ENCODE results near the gene VPS36.
"Not testable (repeated sequence)": the region's sequence is repeated elsewhere in the genome, so short reads cannot be mapped to it uniquely, and the experiment has no call there.

VPS36 gene

DNA sequence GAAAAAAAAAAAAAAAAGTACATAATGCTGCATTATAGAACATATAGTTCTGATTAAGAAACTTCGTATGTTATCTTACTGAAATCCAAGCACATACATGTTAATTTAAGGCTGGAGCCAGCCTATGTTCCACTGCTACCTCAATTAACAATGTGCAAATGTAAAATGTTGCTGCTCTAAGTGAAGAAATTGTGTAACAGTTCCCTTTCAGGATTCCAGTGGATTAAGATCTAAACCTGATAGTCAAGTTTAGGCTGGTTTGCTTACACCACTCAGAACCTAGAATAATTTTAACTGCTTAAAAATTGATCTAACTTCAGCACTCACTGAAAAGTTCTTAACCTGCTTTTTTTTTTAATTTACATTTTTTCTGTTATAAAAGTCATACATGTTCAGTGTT, 4.2 kb downstream of the VPS36 start:
- DNase-seq (ENCODE audit: low read depth): no peak

DNA sequence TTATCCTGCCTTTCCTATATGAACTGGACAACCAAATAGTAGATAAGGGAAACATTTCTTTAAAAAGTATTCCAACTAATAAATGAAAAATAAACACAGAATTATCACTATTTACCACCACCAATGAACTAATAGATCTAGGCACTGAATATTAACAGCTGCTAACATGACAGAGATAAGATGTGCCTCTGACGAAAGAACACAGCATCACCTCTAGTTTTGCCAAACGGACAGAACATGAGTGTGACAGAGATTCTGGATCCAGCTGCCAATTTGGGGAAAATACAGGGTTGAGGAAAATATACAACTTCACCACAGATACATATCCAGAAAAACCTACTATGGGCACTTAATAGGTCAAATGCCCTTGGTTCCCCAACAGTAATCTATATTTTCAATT, 18.0 kb downstream of the VPS36 start:
- DNase-seq (ENCODE audit: low read depth): no peak

DNA sequence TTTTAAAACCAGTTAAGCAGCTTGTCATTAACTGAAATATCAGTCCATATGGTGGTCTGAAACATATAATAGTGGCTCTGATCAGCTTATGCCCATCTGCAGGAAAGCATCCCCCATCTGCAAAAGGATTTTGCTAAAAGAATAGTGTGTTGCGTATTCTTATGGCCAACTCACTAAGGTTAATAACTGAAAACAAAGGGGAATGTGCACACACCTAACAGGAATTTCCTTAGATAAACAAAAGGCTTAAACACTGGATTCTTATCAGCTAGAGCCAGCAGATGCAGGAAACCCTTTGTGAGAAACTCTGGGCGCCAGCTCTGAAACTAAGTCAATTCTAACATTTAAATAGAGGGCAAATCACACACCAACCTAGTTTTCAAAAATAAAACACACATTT, 22.1 kb downstream of the VPS36 start:
- no peak for DNase-seq (ENCODE audit: low read depth)

DNA sequence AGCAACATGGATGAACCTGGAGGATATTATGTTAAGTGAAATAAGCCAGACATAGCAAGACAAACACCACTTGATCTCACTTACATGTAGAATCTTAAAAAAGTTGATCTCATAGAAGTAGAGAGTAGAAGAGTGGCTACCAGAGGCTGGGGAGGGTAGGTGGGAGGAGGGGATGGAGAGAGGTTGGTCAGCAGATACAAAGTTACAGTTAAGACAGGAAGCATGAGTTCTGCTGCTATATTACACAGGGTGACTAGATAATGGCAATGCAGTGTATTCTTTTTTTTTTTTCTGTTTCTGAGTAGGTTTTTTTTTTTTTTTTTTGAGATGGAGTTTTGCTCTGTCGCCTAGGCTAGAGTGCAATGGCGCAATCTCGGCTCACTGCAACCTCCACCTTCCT, 29.2 kb downstream of the VPS36 start:
- DNase-seq (ENCODE audit: low read depth): no peak

DNA sequence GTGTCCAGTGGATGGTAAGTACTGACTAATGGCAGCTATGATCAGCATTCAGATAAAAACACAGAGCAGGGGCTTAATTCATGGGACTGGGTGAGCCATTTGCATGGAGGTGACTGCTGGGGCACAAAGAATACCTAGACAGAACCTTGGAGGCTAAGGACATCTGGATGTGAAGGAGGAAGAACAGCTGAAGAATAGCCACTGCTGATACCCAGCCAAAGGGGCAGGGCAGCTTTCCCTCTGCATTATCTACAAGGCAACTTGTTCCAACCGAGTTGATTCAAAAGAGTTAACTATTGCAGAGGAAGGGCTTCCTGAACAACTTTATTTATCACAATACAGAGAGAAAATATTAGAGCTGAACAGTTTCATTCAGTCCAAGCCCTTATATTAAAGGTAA, 31.4 kb downstream of the VPS36 start:
- DNase-seq (ENCODE audit: low read depth): no peak

DNA sequence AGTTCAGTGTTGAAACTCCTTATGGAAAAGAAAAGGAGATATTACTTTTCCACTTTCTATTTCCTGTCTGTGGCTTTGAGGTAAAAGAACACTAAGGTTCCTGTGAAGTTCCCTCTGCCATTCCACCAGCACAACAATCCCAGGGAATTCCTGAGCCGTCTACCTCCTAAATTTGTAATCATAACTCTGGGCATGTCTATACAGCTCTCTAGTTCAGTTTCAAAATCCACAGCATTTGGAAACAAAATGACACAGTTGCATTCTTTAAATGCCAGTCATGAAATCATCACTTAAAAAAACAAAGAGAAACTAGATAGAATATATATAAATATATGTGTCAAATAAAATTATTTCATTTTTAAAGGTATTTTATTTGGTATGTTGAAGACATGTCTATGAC, 35.5 kb downstream of the VPS36 start:
- DNase-seq (ENCODE audit: low read depth): no peak

DNA sequence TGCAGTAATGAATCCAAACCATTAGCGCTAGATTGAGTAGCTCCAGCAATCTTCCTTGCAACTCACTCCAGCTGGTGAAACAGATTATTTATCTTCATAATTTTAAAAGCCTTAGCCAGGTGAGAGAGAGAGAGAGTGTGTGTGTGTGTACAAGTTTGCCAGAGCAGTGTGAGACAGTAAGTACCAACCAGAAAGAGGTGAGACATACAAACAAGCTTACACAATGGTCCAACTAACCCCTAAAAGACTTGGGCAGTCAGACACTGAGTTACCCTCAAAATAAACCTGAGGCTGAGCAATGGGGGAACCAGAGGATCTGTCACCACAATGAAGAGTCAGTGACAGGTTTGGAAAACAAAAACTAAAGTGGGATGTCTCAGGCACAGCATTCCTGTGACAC, 36.4 kb downstream of the VPS36 start:
- DNase-seq (ENCODE audit: low read depth): no peak

DNA sequence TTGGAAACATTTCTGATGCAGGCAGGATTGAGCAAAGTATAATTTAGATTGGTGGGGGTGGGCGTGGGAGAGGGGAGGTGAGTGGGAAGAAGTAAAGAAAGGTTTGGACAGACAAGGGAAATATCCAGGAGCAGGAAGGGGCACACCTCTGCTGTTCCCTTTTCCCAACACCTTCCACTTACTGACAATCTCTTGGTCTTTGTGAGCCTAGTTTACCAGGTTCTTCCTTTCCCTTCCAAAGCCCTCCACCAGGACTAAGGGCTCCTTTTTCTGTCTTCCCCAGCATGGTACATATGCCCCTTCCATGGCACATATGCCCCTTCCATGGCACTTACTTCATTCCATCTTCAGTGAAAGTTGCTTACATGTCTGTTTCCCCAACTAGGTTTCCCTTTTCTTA, 38.3 kb downstream of the VPS36 start:
- no peak for DNase-seq (ENCODE audit: low read depth)

DNA sequence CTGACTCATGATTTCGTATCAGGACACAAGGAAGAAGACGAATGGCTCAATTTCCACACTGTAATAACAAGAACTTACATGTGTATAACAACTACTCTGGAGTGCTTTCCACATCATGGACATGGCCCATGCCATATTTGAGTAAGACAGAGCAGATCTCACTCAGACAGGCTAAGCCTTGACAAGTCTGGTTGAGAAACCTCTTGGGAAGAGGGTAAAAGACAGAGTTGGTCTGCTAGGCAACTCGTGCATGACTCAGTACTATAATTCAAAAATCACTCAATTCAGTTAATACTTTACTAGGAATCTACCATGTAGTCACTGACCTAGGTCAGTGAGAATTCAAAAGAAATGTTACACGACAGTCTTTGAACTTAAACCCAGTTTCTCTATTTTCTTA, 38.8 kb downstream of the VPS36 start:
- DNase-seq (ENCODE audit: low read depth): no peak

DNA sequence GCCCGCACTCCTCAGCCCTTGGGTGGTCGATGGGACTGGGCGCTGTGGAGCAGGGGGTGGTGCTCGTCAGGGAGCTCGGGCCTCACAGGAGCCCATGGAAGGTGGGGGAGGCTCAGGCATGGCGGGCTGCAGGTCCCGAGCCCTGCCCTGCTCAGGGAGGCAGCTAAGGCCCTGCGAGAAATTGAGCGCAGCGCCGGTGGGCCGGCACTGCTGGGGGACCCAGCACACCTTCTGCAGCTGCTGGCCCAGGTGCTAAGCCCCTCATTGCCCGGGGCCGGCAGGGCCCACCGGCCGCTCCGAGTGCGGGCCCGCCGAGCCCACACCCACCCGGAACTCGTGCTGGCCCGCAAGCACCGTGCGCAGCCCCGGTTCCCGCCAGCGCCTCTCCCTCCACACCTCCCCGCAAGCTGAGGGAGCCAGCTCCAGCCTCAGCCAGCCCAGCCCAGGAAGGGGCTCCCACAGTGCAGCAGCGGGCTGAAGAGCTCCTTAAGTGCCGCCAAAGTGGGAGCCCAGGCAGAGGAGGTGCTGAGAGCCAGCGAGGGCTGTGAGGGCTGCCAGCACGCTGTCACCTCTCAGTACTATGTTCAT, 42.3 kb downstream of the VPS36 start:
- not testable (repeated sequence) for DNase-seq (ENCODE audit: low read depth)

DNA sequence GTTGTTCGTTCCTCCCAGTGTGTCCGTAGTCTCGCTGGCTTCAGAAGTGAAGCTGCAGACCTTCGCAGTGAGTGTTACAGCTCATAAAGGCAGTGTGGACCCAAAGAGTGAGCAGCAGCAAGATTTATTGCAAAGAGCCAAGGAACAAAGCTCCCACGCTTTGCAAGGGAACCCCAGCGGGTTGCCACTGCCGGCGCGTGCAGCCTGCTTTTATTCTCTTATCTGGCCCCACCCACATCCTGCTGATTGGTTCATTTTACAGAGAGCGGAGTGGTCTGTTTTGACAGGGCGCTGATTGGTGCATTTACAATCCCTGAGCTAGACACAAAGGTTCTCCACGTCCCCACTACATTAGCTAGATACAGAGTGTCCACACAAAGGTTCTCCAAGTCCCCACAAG, 43.0 kb downstream of the VPS36 start:
- DNase-seq (ENCODE audit: low read depth): not testable (repeated sequence)

DNA sequence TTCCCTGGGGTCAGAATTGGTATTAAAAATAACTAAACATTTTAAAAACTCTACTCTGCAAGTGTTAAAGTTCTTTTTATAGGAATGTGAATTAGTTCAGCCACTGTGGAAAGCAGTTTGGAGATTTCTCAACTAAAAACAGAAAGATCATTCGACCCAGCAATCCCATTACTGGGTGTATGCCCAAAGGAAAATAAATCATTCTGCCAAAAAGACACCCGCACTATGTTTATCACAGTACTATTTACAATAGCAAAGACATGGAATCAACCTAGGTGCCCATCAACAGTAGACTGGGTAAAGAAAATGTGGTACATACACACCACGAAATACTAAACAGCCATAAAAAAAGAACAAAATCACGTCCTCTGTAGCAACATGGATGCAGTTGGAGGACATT, 43.8 kb downstream of the VPS36 start:
- no peak for DNase-seq (ENCODE audit: low read depth)

DNA sequence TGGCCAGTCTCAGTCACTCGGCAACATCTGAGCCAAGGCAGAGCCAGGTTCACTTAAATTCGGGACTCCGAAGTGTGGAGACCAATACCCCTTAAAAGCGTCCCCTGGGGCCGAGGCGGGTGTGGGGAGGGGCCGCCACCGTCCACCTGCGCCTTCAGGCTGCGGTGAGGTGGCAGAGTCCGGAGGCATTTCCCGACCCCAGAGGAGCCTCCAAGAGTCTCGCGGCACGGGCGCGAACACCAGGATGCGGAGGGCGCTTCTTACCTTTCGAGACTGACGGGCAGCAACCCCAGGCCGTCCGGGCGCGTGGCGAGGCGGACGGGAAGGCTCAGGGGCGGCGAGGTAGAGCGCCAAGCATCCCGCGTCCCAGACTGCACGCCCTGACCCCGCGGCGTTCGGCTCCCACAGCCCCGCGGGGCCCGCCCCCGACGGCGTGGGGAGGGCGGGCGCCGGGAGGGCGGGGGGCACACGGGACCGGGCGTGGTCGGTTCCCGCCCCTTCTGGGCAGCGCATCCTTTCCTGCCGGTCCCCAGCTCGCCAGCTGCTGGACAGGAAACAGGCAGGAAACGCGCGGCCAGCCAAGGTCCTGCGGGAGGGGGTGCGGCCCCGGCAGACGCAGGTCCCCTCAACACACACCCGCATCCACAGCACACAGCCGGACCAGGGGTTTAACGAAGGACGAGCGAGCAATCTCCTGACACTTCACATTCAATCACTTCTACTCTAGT, 44.5 kb downstream of the VPS36 start, which contains the start of gene THSD1:
THSD1 (minus strand) TSS at position 406 of the 728 bp plus-strand sequence. CDS start 3,572 bp downstream, outside the sequence.
- DNase-seq (ENCODE audit: low read depth): no peak

DNA sequence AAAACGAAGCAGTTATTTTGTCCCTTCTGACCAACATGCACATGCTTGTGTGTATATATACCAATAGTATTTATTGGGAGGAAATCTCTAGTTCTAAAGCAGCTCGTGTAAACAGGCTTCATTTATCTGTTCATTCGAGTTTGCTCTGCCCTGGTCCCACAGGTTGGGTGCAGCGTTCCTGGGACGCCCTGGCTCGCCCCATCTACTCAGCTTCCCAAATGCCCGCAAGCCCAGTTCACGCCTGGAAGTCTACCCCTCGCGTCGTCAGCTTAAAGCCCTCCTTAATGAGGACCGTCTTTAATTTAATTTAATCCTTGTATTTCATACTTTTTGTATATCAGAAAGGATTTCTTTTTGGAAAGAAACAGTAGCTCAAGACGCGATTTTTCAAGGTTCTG, 45.1 kb downstream of the VPS36 start:
- DNase-seq (ENCODE audit: low read depth): no peak

DNA sequence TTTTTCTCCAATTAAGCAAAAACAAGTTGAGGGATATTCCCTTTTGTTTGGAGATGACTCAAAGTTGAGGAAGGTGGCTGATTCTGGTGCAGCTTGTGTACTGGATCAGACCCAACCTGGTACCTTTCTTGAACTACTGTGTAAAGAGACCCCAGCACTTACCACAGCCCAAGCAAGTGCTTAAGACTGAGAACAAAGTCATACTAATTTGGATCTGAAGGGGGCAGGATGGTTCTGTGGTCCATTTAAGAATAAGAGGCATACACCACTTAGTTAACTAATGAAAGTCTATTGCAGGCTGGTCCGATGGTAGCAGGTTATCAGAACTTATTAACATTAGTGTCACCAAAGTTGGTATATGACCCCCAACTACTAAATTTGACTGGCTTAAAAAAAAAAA, 50.7 kb downstream of the VPS36 start:
- no peak for DNase-seq (ENCODE audit: low read depth)

DNA sequence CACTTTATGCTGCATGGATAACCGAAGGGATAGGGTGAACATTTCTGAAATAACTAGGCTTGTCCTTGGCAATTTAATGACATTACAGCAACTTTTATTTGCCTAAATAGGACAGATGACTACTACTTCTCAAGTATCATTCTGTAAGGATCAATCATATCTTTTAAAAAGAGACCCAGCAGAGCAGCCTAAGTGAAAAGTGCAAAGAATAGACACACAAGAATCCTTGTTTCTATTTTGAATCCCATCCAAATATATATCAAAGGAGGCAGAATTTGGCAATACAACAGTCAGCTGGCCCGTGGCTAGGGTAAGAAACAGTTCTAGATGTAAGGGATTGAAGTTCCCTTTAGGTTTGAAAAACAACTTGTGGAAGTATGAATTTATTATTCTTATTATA, 51.4 kb downstream of the VPS36 start:
- DNase-seq (ENCODE audit: low read depth): no peak

DNA sequence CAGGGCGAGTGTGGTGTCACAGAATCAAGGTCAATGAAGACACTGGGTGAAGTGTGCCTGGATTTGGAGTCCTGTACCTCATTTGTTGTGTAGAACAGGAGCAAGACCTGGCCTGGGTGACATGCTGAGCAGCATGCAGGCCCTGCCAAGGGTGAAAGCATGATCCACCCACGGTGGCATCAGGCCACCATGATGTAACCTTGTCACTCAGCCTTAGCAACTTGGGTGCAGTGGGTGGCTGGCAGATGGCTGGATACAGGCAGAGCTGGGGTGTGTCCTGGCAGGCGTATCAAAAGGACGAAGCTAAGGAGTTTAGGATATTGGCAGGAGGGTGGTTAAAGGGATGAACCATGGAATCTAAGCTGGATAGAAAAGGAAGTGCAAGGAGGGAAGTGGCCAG, 54.7 kb downstream of the VPS36 start:
- DNase-seq (ENCODE audit: low read depth): no peak

DNA sequence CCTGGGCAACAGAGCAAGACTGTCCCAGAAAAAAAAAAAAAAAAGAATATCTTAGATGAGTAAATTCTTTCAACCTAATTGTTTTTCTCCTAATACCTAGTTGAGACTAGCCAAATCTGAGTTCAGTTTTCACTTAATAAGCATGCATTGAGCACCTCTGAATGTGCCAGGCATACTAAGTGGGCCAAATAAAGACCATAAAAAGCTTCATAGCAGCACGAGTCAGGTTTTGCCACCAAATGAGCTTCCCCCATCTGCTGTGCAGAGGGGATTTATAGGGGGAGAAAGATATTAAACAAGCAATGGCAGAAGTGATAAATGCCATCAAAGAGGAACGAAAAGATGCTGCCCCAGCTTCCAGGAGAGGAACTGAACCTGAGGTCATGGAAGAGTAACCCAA, 55.8 kb downstream of the VPS36 start:
- no peak for DNase-seq (ENCODE audit: low read depth)

DNA sequence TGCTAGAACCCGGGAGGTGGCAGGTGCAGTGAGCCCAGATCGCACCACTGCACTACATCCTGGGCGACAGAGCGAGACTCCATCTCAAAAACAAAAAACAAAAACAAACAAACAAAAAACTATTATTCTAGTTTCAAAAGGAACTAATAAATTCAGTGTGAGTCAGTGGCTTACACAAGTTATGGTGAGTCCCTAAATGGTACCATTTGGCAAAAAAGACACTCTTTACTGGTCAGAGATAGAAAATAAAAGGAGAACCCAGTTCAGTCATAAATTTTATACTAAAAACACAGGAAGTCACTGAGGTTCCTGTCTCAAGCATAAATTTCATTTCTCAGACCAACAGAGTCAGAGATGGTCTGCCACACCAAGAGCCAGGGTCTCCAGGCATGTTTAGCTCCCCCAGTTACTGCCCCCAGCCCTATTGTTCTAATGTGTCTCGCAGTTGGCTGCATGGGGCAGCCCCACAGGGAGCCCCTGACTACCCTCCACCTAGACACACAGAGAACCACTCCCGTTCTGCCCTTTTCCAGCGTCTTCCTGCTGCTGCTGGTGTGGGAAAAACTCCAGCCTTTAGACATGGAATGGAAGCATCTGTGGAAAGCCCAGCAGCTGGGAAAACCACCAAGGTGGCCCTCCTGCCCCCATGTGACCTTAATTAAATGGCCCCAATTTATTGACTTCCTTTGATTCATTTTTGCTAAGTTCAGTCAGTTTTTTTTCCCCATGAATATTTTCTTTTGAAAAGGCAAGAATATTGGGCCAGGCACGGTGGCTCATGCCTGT, 56.7 kb downstream of the VPS36 start:
- DNase-seq (ENCODE audit: low read depth): no peak

DNA sequence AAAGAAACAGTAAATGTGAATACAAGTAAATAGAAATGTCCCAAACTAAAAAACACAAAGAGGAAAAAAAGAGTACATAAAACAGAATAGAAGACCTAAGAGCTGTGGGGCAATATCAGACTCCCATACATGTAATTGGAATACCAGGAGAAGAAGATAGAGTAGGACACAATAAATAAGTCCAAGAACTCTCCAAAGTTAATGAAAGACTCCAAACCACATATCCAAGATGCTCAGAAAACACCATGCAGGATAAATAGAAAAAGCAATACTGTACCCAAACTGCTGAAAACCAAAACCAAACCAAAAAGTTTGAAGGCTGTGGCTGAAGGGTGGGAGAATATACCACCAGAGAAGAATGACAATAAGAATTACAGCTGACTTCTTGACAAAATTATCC, 62.7 kb downstream of the VPS36 start:
- no peak for DNase-seq (ENCODE audit: low read depth)

DNA sequence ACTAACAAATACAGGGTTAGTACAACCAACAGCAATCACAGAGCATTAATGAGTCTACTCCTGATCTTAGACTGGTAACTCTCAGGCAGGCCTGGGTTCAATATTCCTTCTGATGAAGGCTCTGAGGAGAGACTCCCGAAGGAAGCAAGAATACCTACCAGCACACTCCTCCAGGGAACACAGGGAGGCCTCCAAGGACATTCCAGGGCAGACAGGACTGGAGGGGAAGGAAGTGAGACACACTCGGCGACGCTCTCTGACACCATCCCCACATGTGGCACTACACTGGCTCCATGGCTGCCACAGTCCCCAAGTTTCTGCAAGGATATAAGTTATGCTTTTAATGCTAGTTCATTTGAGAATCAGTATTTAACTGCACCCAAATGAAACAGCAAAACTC, 64.6 kb downstream of the VPS36 start:
- no peak for DNase-seq (ENCODE audit: low read depth)

DNA sequence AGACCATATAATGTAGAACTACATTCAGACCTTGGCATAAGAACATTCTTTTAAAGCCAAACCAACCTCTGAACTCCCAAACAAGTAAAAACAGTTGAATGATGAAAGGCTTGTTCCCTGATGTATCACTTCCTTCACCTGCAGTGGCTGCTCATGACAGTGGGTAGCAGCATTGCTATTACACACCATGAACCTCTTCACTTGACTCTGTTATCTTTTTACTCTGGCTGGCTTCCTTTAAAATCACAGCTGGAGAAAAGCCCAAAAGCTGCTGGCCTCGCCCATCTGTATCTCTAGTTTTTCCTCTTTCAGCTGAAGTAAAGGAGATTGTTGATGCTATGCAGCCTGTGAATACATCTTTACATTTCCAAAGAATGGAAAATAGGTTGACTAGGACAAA, 67.1 kb downstream of the VPS36 start:
- DNase-seq (ENCODE audit: low read depth): no peak

DNA sequence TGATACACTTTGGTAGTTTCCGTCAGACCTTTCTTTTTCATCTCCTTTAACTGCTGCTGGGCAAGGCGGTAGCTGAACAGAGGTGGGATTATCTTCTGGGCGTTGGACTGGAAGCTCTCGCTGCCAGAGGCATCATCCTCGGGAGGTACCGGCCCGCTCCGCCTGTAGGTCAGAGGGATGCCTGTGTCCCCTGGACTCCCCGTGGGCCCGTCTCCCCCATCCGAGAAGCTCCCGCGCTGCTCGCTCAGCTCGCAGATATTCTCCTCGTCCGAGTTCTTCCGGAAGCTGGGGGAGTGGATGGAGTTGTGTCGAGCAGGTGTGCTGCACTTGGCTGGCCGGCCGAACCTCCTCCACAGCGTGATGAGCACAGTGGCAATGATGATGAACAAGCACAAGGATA, 72.1 kb downstream of the VPS36 start:
- no peak for DNase-seq (ENCODE audit: low read depth)

Data from stimulated activated CD8-positive, alpha-beta memory T cell treated with anti-CD3 and anti-CD28 coated beads, Interleukin-7, amount 100 ng/mL, for 24 hours (primary cell).